HG03354 (cell line): Measurements from ENCODE around the gene ILF2.

Source experiments
- ATAC-seq: cut with Tn5 transposase; IDR thresholded peaks from one replicate; pipeline ENCODE4 v1.9.1; 2021; ENCODE audit warnings: mild to moderate bottlenecking; ENCODE audit not compliant: unreplicated experiment, poor library complexity, severe bottlenecking

ILF2 gene

GRCh38 chr1:153631047-153632022 lies 39.5 kb downstream of the ILF2 start:
- no peak for ATAC-seq

GRCh38 chr1:153630384-153630783 lies 40.4 kb downstream of the ILF2 start:
- no peak for ATAC-seq

- ATAC-seq: no peak
Observed at GRCh38 chr1:153629971-153630370, 40.8 kb downstream of the ILF2 start.

- no peak for ATAC-seq
Observed at GRCh38 chr1:153629343-153629665, 41.5 kb downstream of the ILF2 start.

- no peak for ATAC-seq
Observed at GRCh38 chr1:153628638-153629342, 42.0 kb downstream of the ILF2 start.

- no peak for ATAC-seq
Observed at GRCh38 chr1:153627715-153628626, 42.8 kb downstream of the ILF2 start, which contains the start of gene S100A1. TSS of gene S100A1 (plus strand) at chr1:153628434. CDS start at chr1:153630522, 2,088 bp downstream.

- no peak for ATAC-seq
Observed at GRCh38 chr1:153626904-153627714, 43.7 kb downstream of the ILF2 start, which contains the start of gene S100A13. TSS of gene S100A13 (minus strand) at chr1:153627505. CDS start at chr1:153626472, 1,033 bp downstream.

- ATAC-seq: no peak
Observed at GRCh38 chr1:153626477-153626903, 44.3 kb downstream of the ILF2 start.

GRCh38 chr1:153624965-153625611 lies 45.7 kb downstream of the ILF2 start:
- ATAC-seq: no peak

GRCh38 chr1:153623101-153623500 lies 47.7 kb downstream of the ILF2 start:
- ATAC-seq: no peak

GRCh38 chr1:153619171-153619570 lies 51.6 kb downstream of the ILF2 start:
- ATAC-seq: no peak

GRCh38 chr1:153617663-153618062 lies 53.1 kb downstream of the ILF2 start:
- ATAC-seq: peak; percentile 77

GRCh38 chr1:153616917-153617311 lies 53.9 kb downstream of the ILF2 start:
- ATAC-seq: no peak

GRCh38 chr1:153616144-153616916 lies 54.5 kb downstream of the ILF2 start, which contains the start of gene S100A14:
TSS of gene S100A14 (minus strand) at chr1:153616325. CDS start at chr1:153615858, 467 bp downstream.
- ATAC-seq: no peak

GRCh38 chr1:153615406-153615805 lies 55.4 kb downstream of the ILF2 start:
- ATAC-seq: no peak

- no peak for ATAC-seq
Observed at GRCh38 chr1:153614906-153615305, 55.9 kb downstream of the ILF2 start.

- no peak for ATAC-seq
Observed at GRCh38 chr1:153614189-153614900, 56.4 kb downstream of the ILF2 start.
